Hair follicular keratinocyte (primary cell): ENCODE results near the gene DENND2A. TPM values are rescaled to one million over a fixed set of nuclear protein-coding genes. Genes with fewer than 3 reads are reported as not detected.

Experiments used
- total RNA-seq: library from RNA; depleted of rRNA; stranded (reverse); fragments of >200 nt; gene quantifications from 2 replicates; pipeline ENCODE4 v1.2.3, GENCODE V29; 2015

The DENND2A gene, protein sequence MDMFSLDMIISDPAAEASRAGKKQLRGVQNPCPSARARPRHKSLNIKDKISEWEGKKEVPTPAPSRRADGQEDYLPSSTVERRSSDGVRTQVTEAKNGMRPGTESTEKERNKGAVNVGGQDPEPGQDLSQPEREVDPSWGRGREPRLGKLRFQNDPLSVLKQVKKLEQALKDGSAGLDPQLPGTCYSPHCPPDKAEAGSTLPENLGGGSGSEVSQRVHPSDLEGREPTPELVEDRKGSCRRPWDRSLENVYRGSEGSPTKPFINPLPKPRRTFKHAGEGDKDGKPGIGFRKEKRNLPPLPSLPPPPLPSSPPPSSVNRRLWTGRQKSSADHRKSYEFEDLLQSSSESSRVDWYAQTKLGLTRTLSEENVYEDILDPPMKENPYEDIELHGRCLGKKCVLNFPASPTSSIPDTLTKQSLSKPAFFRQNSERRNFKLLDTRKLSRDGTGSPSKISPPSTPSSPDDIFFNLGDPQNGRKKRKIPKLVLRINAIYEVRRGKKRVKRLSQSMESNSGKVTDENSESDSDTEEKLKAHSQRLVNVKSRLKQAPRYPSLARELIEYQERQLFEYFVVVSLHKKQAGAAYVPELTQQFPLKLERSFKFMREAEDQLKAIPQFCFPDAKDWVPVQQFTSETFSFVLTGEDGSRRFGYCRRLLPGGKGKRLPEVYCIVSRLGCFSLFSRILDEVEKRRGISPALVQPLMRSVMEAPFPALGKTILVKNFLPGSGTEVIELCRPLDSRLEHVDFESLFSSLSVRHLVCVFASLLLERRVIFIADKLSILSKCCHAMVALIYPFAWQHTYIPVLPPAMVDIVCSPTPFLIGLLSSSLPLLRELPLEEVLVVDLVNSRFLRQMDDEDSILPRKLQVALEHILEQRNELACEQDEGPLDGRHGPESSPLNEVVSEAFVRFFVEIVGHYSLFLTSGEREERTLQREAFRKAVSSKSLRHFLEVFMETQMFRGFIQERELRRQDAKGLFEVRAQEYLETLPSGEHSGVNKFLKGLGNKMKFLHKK
- 0.08 and 0.91 TPM in 2 replicates for total RNA-seq

DNA sequence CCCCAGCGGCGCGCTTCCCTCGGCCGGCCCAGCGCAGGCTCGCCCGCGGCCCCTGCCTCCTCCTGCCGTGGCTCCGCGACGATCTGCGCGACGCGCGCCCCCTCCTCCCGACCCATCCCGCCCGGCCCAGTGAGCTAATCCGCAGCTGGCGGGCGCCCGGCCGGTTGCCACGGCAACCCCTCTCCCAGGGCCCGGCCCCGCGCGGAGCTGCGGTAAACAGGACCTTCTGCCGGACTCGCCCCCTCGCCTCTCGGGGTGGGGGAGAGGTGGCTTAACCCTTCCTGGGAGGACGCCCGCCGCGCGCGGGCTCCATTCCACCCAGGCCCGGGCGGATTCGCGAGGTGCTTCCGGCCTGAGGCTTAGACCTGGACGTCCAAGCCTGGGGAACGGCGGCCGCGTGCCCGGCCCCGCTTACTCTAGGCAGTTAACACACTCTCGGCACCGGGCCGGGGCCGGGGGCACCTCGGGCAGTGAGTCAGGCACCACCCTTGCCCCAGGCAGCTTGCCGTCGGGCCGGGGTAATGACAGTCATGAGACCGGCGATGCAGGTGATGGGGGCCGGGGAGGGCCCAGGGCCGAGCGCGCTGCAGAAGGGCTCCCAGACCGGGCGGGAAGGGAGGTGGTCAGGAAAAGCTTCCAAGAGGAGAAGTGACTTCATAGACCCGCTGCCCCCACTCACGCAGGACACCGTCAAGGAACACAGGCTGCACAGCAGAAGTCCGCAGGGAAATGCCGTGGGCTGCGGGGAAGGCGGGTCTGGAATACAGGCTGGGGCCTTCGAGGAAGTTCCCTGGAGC, at the start of gene DENND2A:
Gene DENND2A, minus strand, starts transcription at position 87 of the 797 bp plus-strand sequence. CDS start 38,416 bp downstream, outside the sequence.

GRCh38 chr7:140672382-140673062, 31.9 kb upstream of the DENND2A start, which contains the start of gene ADCK2:
TSS of gene ADCK2 (plus strand) at chr7:140672945. CDS start at chr7:140673331, 386 bp downstream.

GRCh38 chr7:140479062-140479738, 161.4 kb downstream of the DENND2A start, which contains the start of gene MKRN1:
TSS of gene MKRN1 (minus strand) at chr7:140479505. CDS start at chr7:140479344, 161 bp downstream.

Other genes starting within 250 kb of the DENND2A start
- gene SLC37A3, start 242.3 kb downstream of the DENND2A start, total RNA-seq, result 23.8 and 37.0 TPM in 2 replicates
- gene RAB19, start 236.8 kb downstream of the DENND2A start, total RNA-seq, result 0.15 TPM in 1 of 2 replicates, not detected in the other
- 38.0 and 44.1 TPM in 2 replicates for gene MKRN1, start 161.3 kb downstream of the DENND2A start, total RNA-seq
- gene ADCK2, start 32.1 kb upstream of the DENND2A start, total RNA-seq, result 17.7 and 22.2 TPM in 2 replicates
- gene NDUFB2, start 55.9 kb upstream of the DENND2A start, total RNA-seq, result 357 and 447 TPM in 2 replicates